SK-N-SH (cell line): ENCODE data around the gene DLG2. TPM values are rescaled to one million over a fixed set of nuclear protein-coding genes. Genes with fewer than 3 reads are reported as not detected.

Experiments
- CTCF ChIA-PET: fragments of 300-600, 350-600 bp; formaldehyde crosslinking; extraction: SDS; loops from one replicate; lab custom pipeline; 2021; lab: Yijun Ruan, JAX
- POLR2A ChIA-PET: fragments of 350-600 bp; sonication (Branson Sonifier 250); formaldehyde crosslinking; extraction: SDS; loops from one replicate; lab custom pipeline; 2020; ENCODE audit warnings: antibody characterized with exemption, inconsistent platforms; lab: Yijun Ruan, JAX
- DNase-seq: peaks from one replicate; pipeline ENCODE4 v3.0.0; 2012
- H2AFZ ChIP-seq: fragments of 200-600 bp; sonication (generic); 2 replicates; pipeline ENCODE4 v1.8.1; 2016; ENCODE audit warnings: antibody characterized with exemption, mild to moderate bottlenecking, low read depth
- H3F3A ChIP-seq: fragments of 200-600 bp; sonication (generic); replicated peaks from 2 replicates; pipeline ENCODE3; 2016; ENCODE audit warnings: antibody characterized with exemption, mild to moderate bottlenecking; ENCODE audit not compliant: insufficient read depth
- H3K27ac ChIP-seq, 2 experiments: fragments of 200-500 bp in 1 of 2; fragments of 200-600 bp in 1 of 2; sonication (Bioruptor generic) in 1 of 2; sonication (generic), shearing (Covaris generic) in 1 of 2; 2 replicates each; pipeline versions ENCODE4 v1.5.1 to v1.6.1; 2014 to 2016; ENCODE audit warnings: low read depth in 2 of 2, inconsistent platforms in 1 of 2, low read length in 1 of 2, mild to moderate bottlenecking in 1 of 2, mixed read lengths in 1 of 2
- H3K27me3 ChIP-seq: fragments of 200-600 bp; sonication (generic), shearing (Covaris generic); 2 replicates; pipeline ENCODE4 v1.6.1; 2016; ENCODE audit warnings: mixed run types; ENCODE audit not compliant: insufficient read depth
- H3K36me3 ChIP-seq, 2 experiments: fragments of 200-500 bp in 1 of 2; fragments of 200-600 bp in 1 of 2; sonication (Bioruptor generic) in 1 of 2; sonication (generic) in 1 of 2; replicated peaks in 1 of 2; 2 replicates each; pipeline versions ENCODE3 to v1.5.1; 2014 to 2016; ENCODE audit warnings: low read length in 1 of 2, mild to moderate bottlenecking in 1 of 2; ENCODE audit not compliant: insufficient read depth in 2 of 2, control insufficient read depth in 1 of 2
- H3K4me1 ChIP-seq, 2 experiments: fragments of 200-500 bp in 1 of 2; fragments of 200-600 bp in 1 of 2; sonication (Bioruptor generic) in 1 of 2; sonication (generic), shearing (Covaris generic) in 1 of 2; 2 replicates each; pipeline versions ENCODE4 v1.5.1 to v1.6.1; 2014 to 2016; ENCODE audit warnings: low read depth in 1 of 2, low read length in 1 of 2, mixed run types in 1 of 2; ENCODE audit not compliant: insufficient read depth in 2 of 2, control insufficient read depth in 1 of 2
- H3K4me2 ChIP-seq: fragments of 200-600 bp; sonication (generic), shearing (Covaris generic); 2 replicates; pipeline ENCODE4 v1.6.1; 2017; ENCODE audit warnings: mixed run types
- H3K4me3 ChIP-seq, 2 experiments: fragments of 200-500 bp in 1 of 2; fragments of 200-600 bp in 1 of 2; sonication (Bioruptor generic) in 1 of 2; sonication (generic), shearing (Covaris generic) in 1 of 2; 2 replicates each; pipeline versions ENCODE4 v1.5.1 to v1.8.1; 2014 to 2016; ENCODE audit warnings: low read depth in 2 of 2, inconsistent platforms in 1 of 2, low read length in 1 of 2, mild to moderate bottlenecking in 1 of 2, mixed read lengths in 1 of 2, moderate library complexity in 1 of 2
- H3K79me2 ChIP-seq: fragments of 200-600 bp; sonication (generic); 2 replicates; pipeline ENCODE4 v1.8.1; 2017; ENCODE audit warnings: mild to moderate bottlenecking; ENCODE audit not compliant: insufficient read depth
- H3K9ac ChIP-seq: fragments of 200-600 bp; sonication (generic); 2 replicates; pipeline ENCODE4 v1.6.1; 2017; ENCODE audit warnings: mixed run types
- H3K9me2 ChIP-seq: fragments of 200-600 bp; sonication (generic); 2 replicates; pipeline ENCODE4 v1.6.1; 2017; ENCODE audit warnings: mixed run types
- H3K9me3 ChIP-seq: fragments of 200-600 bp; sonication (generic); 2 replicates; pipeline ENCODE4 v1.6.1; 2017; ENCODE audit warnings: mixed run types, mild to moderate bottlenecking, moderate library complexity
- H4K20me1 ChIP-seq: fragments of 200-600 bp; sonication (generic); 2 replicates; pipeline ENCODE4 v1.6.1; 2017; ENCODE audit warnings: mild to moderate bottlenecking, mixed run types; ENCODE audit not compliant: insufficient read depth
- CTCF ChIP-seq: fragments of 200-600 bp; sonication (generic); IDR thresholded peaks from 2 replicates; pipeline ENCODE4 v1.6.1; 2017; ENCODE audit warnings: antibody characterized with exemption, mild to moderate bottlenecking, moderate library complexity
- ELF1 ChIP-seq: IDR thresholded peaks from 2 replicates; pipeline ENCODE4 v1.4.0; 2012
- EZH2phosphoT487 ChIP-seq: fragments of 200-600 bp; sonication (generic); IDR thresholded peaks from 2 replicates; pipeline ENCODE4 v1.6.1; 2017; ENCODE audit warnings: low read depth, mixed run types, mild to moderate bottlenecking, antibody characterized with exemption, moderate library complexity, borderline replicate concordance
- FOSL2 ChIP-seq: IDR thresholded peaks from 2 replicates; pipeline ENCODE4 v1.4.0; 2012; ENCODE audit warnings: low read depth, mild to moderate bottlenecking, moderate library complexity, borderline replicate concordance
- GABPA ChIP-seq: IDR thresholded peaks from 2 replicates; pipeline ENCODE4 v1.4.0; 2012; ENCODE audit warnings: low read depth, mild to moderate bottlenecking
- GATA2 ChIP-seq: sonication (generic); formaldehyde crosslinking; IDR thresholded peaks from 2 replicates; pipeline ENCODE4 v1.5.0; 2020; ENCODE audit warnings: mild to moderate bottlenecking, missing genetic modification reagents
- IRF3 ChIP-seq: fragments of 150-350 bp; IDR thresholded peaks from 2 replicates; pipeline ENCODE4 v1.6.1; 2016; ENCODE audit warnings: mild to moderate bottlenecking, low read depth, low read length
- MEF2A ChIP-seq: IDR thresholded peaks from 2 replicates; pipeline ENCODE4 v1.4.0; 2012; ENCODE audit warnings: low read depth, borderline replicate concordance
- MXI1 ChIP-seq: IDR thresholded peaks from 2 replicates; pipeline ENCODE4 v1.6.1; 2012; ENCODE audit warnings: mild to moderate bottlenecking, low read depth, low read length, improper control_type of control experiment
- RAD21 ChIP-seq: IDR thresholded peaks from 2 replicates; pipeline ENCODE4 v1.6.1; 2012; ENCODE audit warnings: mild to moderate bottlenecking, low read length
- RCOR1 ChIP-seq: fragments of 150-350 bp; IDR thresholded peaks from 2 replicates; pipeline ENCODE4 v1.6.1; 2017; ENCODE audit warnings: antibody characterized with exemption, low read length
- RFX5 ChIP-seq: IDR thresholded peaks from 2 replicates; pipeline ENCODE4 v1.6.1; 2012; ENCODE audit warnings: mild to moderate bottlenecking, improper control_type of control experiment, low read length
- RXRA ChIP-seq: IDR thresholded peaks from 2 replicates; pipeline ENCODE4 v1.4.0; 2012; ENCODE audit warnings: low read depth, mild to moderate bottlenecking, borderline replicate concordance
- SIN3A ChIP-seq: IDR thresholded peaks from 2 replicates; pipeline ENCODE4 v1.6.1; 2012; ENCODE audit warnings: low read depth, mild to moderate bottlenecking, low read length, moderate library complexity, borderline replicate concordance
- SMC3 ChIP-seq: IDR thresholded peaks from 2 replicates; pipeline ENCODE4 v1.6.1; 2012; ENCODE audit warnings: low read depth, low read length, improper control_type of control experiment
- TCF12 ChIP-seq: IDR thresholded peaks from 2 replicates; pipeline ENCODE4 v1.4.0; 2012
- TEAD4 ChIP-seq: IDR thresholded peaks from 2 replicates; pipeline ENCODE4 v1.4.0; 2012; ENCODE audit warnings: mild to moderate bottlenecking, borderline replicate concordance; ENCODE audit not compliant: insufficient read depth
- USF2 ChIP-seq: fragments of 150-350 bp; IDR thresholded peaks from 2 replicates; pipeline ENCODE4 v1.6.1; 2017; ENCODE audit warnings: antibody characterized with exemption, low read length, low read depth, borderline replicate concordance
- YY1 ChIP-seq: IDR thresholded peaks from 2 replicates; pipeline ENCODE4 v1.4.0; 2012; ENCODE audit warnings: low read depth, mild to moderate bottlenecking
- ZBTB33 ChIP-seq: IDR thresholded peaks from 2 replicates; pipeline ENCODE4 v1.4.0; 2012; ENCODE audit warnings: low read depth, borderline replicate concordance
- WGBS: methylation state at CpG from one replicate; pipeline ENCODE4 v1.1.6; 2017; ENCODE audit warnings: low lambda C conversion rate; 5-methylcytosine and 5-hydroxymethylcytosine counted together
- polyA plus RNA-seq, 3 experiments: library from polyadenylated mRNA; depleted of rRNA; stranded (reverse); fragments of >200 nt; gene quantifications; 2 replicates each; pipeline ENCODE4 v1.2.3, GENCODE V29; 2012
- TF ChIP-seq, protein P1 (sequence below): IDR thresholded peaks from 2 replicates; pipeline ENCODE4 v1.4.0; 2012; ENCODE audit warnings: low read depth

DLG2 gene
- polyA plus RNA-seq, 1 of the 3 experiments (the other 2 are of a cell fraction) = 0.21 TPM

GRCh38 chr11:83836883-83837654, 1790.1 kb downstream of the DLG2 start:
- Histone ChIP-seq H3K27me3 (no peaks in the 10 kb centered on the region), H3K27ac (peak overlapping the region in 1 of 2 experiments; percentile 60; a peak in 1 of 4 replicates), H3K4me3 (no peak overlapping the region), H3F3A (no peaks in the 10 kb centered on the region), H3K36me3 (no peaks in the 10 kb centered on the region), H3K4me1 (peaks cover 0 to 6% of the 10 kb centered on the region in 2 experiments; a peak in 1 of 4 replicates), H3K9ac (no peak overlapping the region), H3K9me2 (no peaks in the 10 kb centered on the region), H3K4me2 (no peak overlapping the region), H2AFZ (no peak overlapping the region), H3K9me3 (no peaks in the 10 kb centered on the region), H3K79me2 (no peaks in the 10 kb centered on the region), H4K20me1 (no peaks in the 10 kb centered on the region)
- peak; percentile 69 for DNase-seq
- TF ChIP-seq EZH2phosphoT487 (no peak), GATA2 (CRISPR knock-in tag) (no peak), GABPA (no peak), YY1 (no peak), SMC3 (peak; percentile 83), TEAD4 (no peak), RAD21 (peak; percentile 98), ELF1 (no peak), RXRA (no peak), CTCF (peak; percentile 84), TCF12 (no peak), IRF3 (no peak), RFX5 (no peak), FOSL2 (no peak), ZBTB33 (no peak), USF2 (no peak), SIN3A (no peak), RCOR1 (no peak), MEF2A (no peak), MXI1 (no peak)
- TF ChIP-seq, protein P1, sequence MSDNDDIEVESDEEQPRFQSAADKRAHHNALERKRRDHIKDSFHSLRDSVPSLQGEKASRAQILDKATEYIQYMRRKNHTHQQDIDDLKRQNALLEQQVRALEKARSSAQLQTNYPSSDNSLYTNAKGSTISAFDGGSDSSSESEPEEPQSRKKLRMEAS = no peak
- ChIA-PET POLR2A (interaction anchor here (0.6 to 0.7 kb wide), 2 partner anchors 195 to 551 kb away, joined by 3 read pairs; partner anchors contain the start of gene CCDC90B), CTCF (interaction anchor here (0.6 to 5.9 kb wide), 115 partner anchors 8 to 1359 kb away, joined by 3 to 156 read pairs (median 4); no protein-coding TSS in a partner anchor)
- WGBS = 55% methylated on average over 9 of the region's 10 CpGs
